Lung (tissue), 12 donors: Measurements from ENCODE around the gene RELA. TPM values are rescaled to one million over a fixed set of nuclear protein-coding genes. Genes with fewer than 3 reads are reported as not detected.

Experiments used
- ATAC-seq: fragments of 200-7000 bp; cut with Tn5 transposase; one replicate; pipeline ENCODE4 v1.9.1; 2020; ENCODE audit warnings: moderate number of reproducible peaks; ENCODE audit not compliant: insufficient read depth, low FRiP score
- DNase-seq, 3 donors: peaks; one replicate each; pipeline ENCODE4 v3.0.0-alpha.2; 2013 to 2017
- H3K27ac ChIP-seq, 2 donors: one replicate each; pipeline ENCODE4 v1.5.1; 2013; ENCODE audit warnings: mild to moderate bottlenecking in 2 of 2, moderate library complexity in 2 of 2, control low read depth in 1 of 2, inconsistent platforms in 1 of 2, low read depth in 1 of 2, low read length in 1 of 2
- H3K27me3 ChIP-seq, 3 donors: one replicate each; pipeline ENCODE4 v1.5.1; 2013; ENCODE audit warnings: low read length in 2 of 3; ENCODE audit not compliant: control insufficient read depth in 3 of 3, insufficient read depth in 3 of 3
- H3K36me3 ChIP-seq, 4 donors: one replicate each; pipeline ENCODE4 v1.5.1; 2013; ENCODE audit warnings: low read length in 4 of 4, mild to moderate bottlenecking in 1 of 4, moderate library complexity in 1 of 4; ENCODE audit not compliant: control insufficient read depth in 4 of 4, insufficient read depth in 4 of 4
- H3K4me1 ChIP-seq, 5 donors: one replicate each; pipeline ENCODE4 v1.5.1; 2013; ENCODE audit warnings: low read length in 5 of 5, mild to moderate bottlenecking in 2 of 5, moderate library complexity in 1 of 5; ENCODE audit not compliant: control insufficient read depth in 5 of 5, insufficient read depth in 5 of 5
- H3K4me3 ChIP-seq: one replicate; pipeline ENCODE4 v1.5.1; 2013; ENCODE audit warnings: mild to moderate bottlenecking, control low read depth, moderate library complexity
- H3K9ac ChIP-seq, 2 donors: one replicate each; pipeline ENCODE4 v1.5.1; 2013; ENCODE audit warnings: low read length in 2 of 2, control low read depth in 1 of 2; ENCODE audit not compliant: insufficient read depth in 1 of 2
- H3K9me3 ChIP-seq, 4 donors: one replicate each; pipeline ENCODE4 v1.5.1; 2013; ENCODE audit warnings: low read length in 3 of 4, mild to moderate bottlenecking in 1 of 4, moderate library complexity in 1 of 4; ENCODE audit not compliant: control insufficient read depth in 4 of 4, insufficient read depth in 3 of 4
- CTCF ChIP-seq: IDR thresholded peaks from 2 replicates; pipeline ENCODE4 v1.5.1; 2012; ENCODE audit warnings: mild to moderate bottlenecking; ENCODE audit errors: control extremely low read depth, extremely low read depth
- WGBS, 2 donors: extraction: QIAGEN DNeasy Blood & Tissue Kit; methylation state at CpG; one replicate each; pipeline ENCODE4 v1.1.7; 2013; 5-methylcytosine and 5-hydroxymethylcytosine counted together
- polyA plus RNA-seq, 2 donors: library from polyadenylated mRNA; stranded (reverse); fragments of 200-250 nt; gene quantifications; one replicate each; pipeline ENCODE4 v1.2.1, GENCODE V29; 2013
- total RNA-seq, 2 donors: library from RNA; depleted of rRNA in 1 of 2; stranded (reverse); fragments of >200 nt in 1 of 2; gene quantifications; one replicate each; pipeline ENCODE4 v1.2.1, GENCODE V29; 2014 to 2021
- donor health status: control.
- donor health status: control.
- donor health status: Bipolar disorder and iron deficiency.
- donor health status: healthy.
- donor health status: DM: yes; HTN: yes; CAD: no.

The RELA gene
- total and polyA plus RNA-seq, 4 donors: 34.8 to 72.6 (median 58.0) TPM

GRCh38 chr11:65627202-65627601 lies 35.5 kb downstream of the RELA start:
- Histone ChIP-seq H3K27ac (no peak overlapping the region), H3K9me3 (no peaks in the 10 kb centered on the region), H3K36me3 (peaks cover 10 to 85% (median 27%) of the 10 kb centered on the region in 4 donors), H3K9ac (no peak overlapping the region), H3K27me3 (no peaks in the 10 kb centered on the region), H3K4me1 (no peaks in the 10 kb centered on the region), H3K4me3 (no peak overlapping the region)
- ATAC-seq: no peak
- no peak for TF ChIP-seq CTCF
- DNase-seq: no peak
- 94 to 96% methylated on average over 11 to 13 of the region's 13 CpGs for WGBS, 2 donors

- peak; percentile 73 for TF ChIP-seq CTCF
- H3K4me3 ChIP-seq: no peak overlapping the region
- H3K27me3 ChIP-seq: no peaks in the 10 kb centered on the region
- ATAC-seq: peak; percentile 76
- H3K9me3 ChIP-seq: no peaks in the 10 kb centered on the region
- H3K4me1 ChIP-seq: no peaks in the 10 kb centered on the region
- 65 to 67% methylated on average over 30 of the region's 30 CpGs for WGBS, 2 donors
- H3K27ac ChIP-seq: no peak overlapping the region
- H3K9ac ChIP-seq: no peak overlapping the region
- DNase-seq: peak; percentile 31 to 55 (median 49)
- peaks cover 10 to 82% (median 28%) of the 10 kb centered on the region in 4 donors for H3K36me3 ChIP-seq
Measured at GRCh38 chr11:65625628-65626342, 36.9 kb downstream of the RELA start.

GRCh38 chr11:65624931-65625627 lies 37.6 kb downstream of the RELA start:
- H3K4me3 ChIP-seq: no peak overlapping the region
- no peaks in the 10 kb centered on the region for H3K4me1 ChIP-seq
- DNase-seq: no peak
- no peaks in the 10 kb centered on the region for H3K9me3 ChIP-seq
- no peak for ATAC-seq
- no peak overlapping the region for H3K27ac ChIP-seq
- peaks cover 10 to 82% (median 30%) of the 10 kb centered on the region in 4 donors for H3K36me3 ChIP-seq
- whole genome bisulfite sequencing, 2 donors: 87 to 90% methylated on average over 25 to 30 of the region's 30 CpGs
- TF ChIP-seq CTCF: no peak
- no peaks in the 10 kb centered on the region for H3K27me3 ChIP-seq
- no peak overlapping the region for H3K9ac ChIP-seq
